SKM-1 (cell line): ENCODE data around the gene CUL5.
A peak's percentile ranks its signal among the peaks of the same experiment; 100 is the strongest.

Experiments used
- DNase-seq: peaks from one replicate; lab custom pipeline; 2025; ENCODE audit not compliant: unreplicated experiment; lab: John Stamatoyannopoulos, UW

CUL5 gene

GRCh38 chr11:108008656-108009496 is at the start of gene CUL5:
Gene CUL5, plus strand, starts transcription at chr11:108008898. Its CDS starts 451 bp downstream, at chr11:108009349.
- peak; percentile 46 for DNase-seq

GRCh38 chr11:107961480-107961879 is 47.2 kb upstream of the CUL5 start:
- no peak for DNase-seq

- no peak for DNase-seq
These were observed 46.5 kb upstream of the CUL5 start for GRCh38 chr11:107962181-107962580.

- no peak for DNase-seq
These were observed 45.6 kb upstream of the CUL5 start for GRCh38 chr11:107963091-107963490.

- no peak for DNase-seq
These were observed 39.5 kb upstream of the CUL5 start for GRCh38 chr11:107969219-107969618.

- DNase-seq: no peak
These were observed 38.6 kb upstream of the CUL5 start for GRCh38 chr11:107970049-107970448.

GRCh38 chr11:107973641-107974040 is 35.1 kb upstream of the CUL5 start:
- DNase-seq: no peak

- peak; percentile 87 for DNase-seq
These were observed 20.1 kb upstream of the CUL5 start for GRCh38 chr11:107988397-107989158.

GRCh38 chr11:107991868-107992414 is 16.8 kb upstream of the CUL5 start:
- DNase-seq: no peak

- no peak for DNase-seq
These were observed 12.5 kb upstream of the CUL5 start for GRCh38 chr11:107996006-107996776.

GRCh38 chr11:107998761-107999160 is 9.9 kb upstream of the CUL5 start:
- no peak for DNase-seq

- DNase-seq: no peak
These were observed 8.8 kb upstream of the CUL5 start for GRCh38 chr11:107999759-108000455.

GRCh38 chr11:108002476-108002875 is 6.2 kb upstream of the CUL5 start:
- no peak for DNase-seq

- no peak for DNase-seq
These were observed 5.1 kb upstream of the CUL5 start for GRCh38 chr11:108003623-108004022.

GRCh38 chr11:108007819-108008218 is 879 bp upstream of the CUL5 start:
- no peak for DNase-seq

- no peak for DNase-seq
These were observed 1.0 kb downstream of the CUL5 start for GRCh38 chr11:108009497-108010370.

- DNase-seq: no peak
These were observed 3.5 kb downstream of the CUL5 start for GRCh38 chr11:108012139-108012725.

GRCh38 chr11:108016647-108017046 is 7.9 kb downstream of the CUL5 start:
- no peak for DNase-seq

GRCh38 chr11:108018708-108019107 is 10.0 kb downstream of the CUL5 start:
- no peak for DNase-seq
